D721Med (cell line): ENCODE results near the gene ACTN3.

Experiments used
- DNase-seq: peaks from one replicate; pipeline ENCODE4 v3.0.0; 2011; ENCODE audit warnings: low spot score; ENCODE audit not compliant: insufficient read length
- FAIRE-seq: peaks from 2 replicates; lab custom pipeline; 2011; peaks lifted over from hg19 to GRCh38; lab: Jason Lieb, UNC
- CTCF ChIP-seq: IDR thresholded peaks from 2 replicates; pipeline ENCODE4 v1.5.1; 2012; ENCODE audit warnings: mild to moderate bottlenecking, control low read depth; ENCODE audit not compliant: insufficient read depth; ENCODE audit errors: missing control alignments

Gene ACTN3

GRCh38 chr11:66561178-66561974, 14.7 kb downstream of the ACTN3 start:
- DNase-seq = no peak
- no peak for TF ChIP-seq CTCF
- FAIRE-seq = no peak

GRCh38 chr11:66561975-66562248, 15.2 kb downstream of the ACTN3 start:
- FAIRE-seq = no peak
- no peak for DNase-seq
- TF ChIP-seq CTCF = no peak

GRCh38 chr11:66562275-66562674, 15.6 kb downstream of the ACTN3 start:
- DNase-seq (no peak), FAIRE-seq (no peak)
- no peak for TF ChIP-seq CTCF

GRCh38 chr11:66562907-66563583, 16.3 kb downstream of the ACTN3 start:
- DNase-seq (no peak), FAIRE-seq (no peak)
- TF ChIP-seq CTCF = no peak

GRCh38 chr11:66563832-66564231, 17.1 kb downstream of the ACTN3 start:
- no peak for FAIRE-seq
- no peak for DNase-seq
- TF ChIP-seq CTCF = no peak

GRCh38 chr11:66564538-66564937, 17.8 kb downstream of the ACTN3 start:
- no peak for DNase-seq
- no peak for FAIRE-seq
- no peak for TF ChIP-seq CTCF

GRCh38 chr11:66564984-66565383, 18.3 kb downstream of the ACTN3 start:
- DNase-seq = no peak
- TF ChIP-seq CTCF = no peak
- no peak for FAIRE-seq
